ENCODE results near the gene CCDC91.

Gene CCDC91

DNA sequence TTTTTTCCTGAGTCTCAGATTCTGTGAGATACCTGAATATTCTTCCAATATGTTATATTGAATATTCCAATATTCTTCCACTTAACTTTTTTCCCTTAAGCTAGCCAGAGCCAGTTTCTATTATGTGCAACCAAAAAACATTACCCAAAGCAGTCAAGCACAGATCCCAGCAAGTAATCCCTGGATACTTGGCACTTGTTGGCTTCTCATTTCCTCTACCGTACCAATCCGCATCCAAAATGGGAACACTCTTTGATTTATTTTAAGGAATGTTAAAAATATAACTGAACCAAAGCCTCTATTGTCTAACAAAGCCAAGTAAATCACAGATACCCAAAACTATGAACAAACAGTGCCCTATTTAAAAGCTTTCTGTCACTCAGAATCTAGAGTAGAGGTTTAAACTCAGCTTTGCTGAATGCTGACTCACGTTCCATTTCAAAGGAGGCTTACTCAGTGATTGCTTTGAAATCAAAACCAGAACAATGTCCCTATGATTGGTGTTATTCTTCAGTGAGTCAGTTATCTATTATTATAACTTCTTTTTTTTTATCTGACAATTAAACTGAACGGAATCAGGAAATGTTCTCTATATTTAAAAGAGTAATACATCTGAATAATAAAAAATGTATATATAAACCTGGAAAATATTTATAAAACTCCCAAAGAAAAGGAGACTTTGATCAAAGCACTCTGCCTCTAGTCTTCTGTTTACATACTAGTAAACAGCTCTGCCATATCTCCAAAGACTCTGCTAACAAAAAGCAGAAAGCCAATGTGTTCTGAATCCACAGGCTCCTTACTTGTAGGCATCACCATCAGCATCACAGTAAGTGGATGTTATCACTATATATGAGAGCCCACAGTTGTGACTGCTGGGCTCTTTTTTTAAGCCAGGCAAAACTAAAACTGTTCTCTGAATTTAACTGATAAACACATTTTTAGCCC lies 360.8 kb downstream of the CCDC91 start:
- no peak for DNase-seq

DNA sequence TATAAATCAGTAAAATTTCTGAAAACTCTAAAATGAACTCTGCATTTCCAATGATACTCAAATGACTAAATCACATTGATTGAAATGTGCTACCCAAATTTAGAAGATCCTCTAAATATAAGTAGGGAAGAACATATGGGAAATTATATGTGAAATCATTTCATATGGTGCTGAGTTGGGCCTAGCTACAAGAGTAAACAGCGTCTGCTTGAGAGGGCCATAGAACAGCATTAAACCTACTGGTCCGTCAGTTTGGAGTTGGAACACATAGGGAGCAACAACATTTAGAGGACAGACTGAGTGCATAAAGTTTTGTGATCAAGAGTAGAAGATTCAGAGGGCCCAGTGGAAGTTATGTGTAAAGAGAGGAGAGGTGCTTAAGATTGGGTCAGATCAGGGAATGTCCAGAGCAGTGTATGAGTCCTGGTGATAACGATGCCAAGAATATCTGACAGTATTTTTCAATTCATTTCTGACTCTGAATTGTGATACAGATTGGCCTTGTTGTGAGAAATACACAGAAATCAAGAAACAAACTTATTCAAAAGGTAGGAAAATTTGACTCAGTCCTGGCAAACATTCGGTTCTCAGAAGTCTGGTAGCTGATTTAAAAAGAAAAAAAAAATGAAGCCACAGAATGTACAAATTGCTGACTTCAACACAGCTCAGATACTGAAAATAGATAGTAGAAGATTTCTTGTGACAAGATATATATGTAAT lies 362.2 kb downstream of the CCDC91 start:
- no peak for DNase-seq

DNA sequence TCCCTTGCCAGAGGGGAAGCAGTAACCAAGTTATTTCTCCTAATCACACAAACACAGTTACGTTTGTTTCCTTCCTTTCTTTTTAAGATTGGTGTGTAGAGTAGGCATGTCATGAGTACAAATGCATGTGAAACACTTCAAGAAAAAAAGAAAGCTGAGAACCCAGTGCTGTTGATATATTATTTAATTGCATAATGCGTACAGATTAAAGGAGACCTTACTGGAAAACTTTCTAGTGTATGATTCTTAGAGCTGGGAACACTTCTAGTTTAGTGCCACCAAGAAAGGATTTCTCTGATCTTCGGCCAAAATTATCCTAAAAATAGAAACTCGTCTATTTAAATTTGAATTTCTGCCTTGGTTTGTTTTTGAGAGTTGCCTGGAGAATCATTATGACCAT lies 365.5 kb downstream of the CCDC91 start:
- DNase-seq, result no peak

DNA sequence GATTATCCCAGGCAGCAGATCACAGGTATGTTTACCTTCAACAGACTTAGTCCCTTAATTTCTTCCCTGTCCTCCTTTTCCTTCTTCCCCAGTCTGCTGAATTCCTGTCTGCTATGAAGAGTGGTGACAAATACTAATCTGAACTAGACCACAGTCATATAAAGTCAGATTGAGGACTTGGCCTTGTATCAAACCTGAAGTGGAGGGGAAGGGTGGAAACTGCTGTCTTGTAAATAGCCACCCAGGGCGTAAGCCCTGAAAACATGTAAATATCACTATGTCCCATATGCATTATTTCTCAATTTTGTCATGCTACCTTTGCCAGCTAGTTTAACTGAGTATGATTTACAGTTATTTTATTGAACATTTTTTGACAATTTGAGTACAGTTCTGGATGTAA lies 368.0 kb downstream of the CCDC91 start:
- DNase-seq, result no peak

DNA sequence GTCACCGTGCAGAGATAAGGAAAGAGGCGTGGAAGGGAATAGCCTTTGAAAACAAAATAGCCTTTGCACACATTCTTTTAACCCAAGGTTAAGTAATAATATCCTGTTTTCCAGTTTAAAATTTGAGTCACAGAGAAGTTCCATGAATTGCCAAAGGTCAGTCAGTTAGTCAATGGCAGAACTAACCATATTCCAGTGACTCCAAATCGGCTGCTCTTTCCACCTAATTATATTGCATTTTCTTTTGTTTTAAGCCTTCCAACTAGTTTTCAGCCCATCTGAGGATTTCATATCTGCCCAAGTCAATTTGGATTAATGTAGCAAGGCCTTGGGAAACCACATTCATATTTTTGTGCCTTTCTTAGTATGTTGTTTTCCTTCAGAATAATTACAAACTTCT lies 373.0 kb downstream of the CCDC91 start:
- DNase-seq, result no peak

DNA sequence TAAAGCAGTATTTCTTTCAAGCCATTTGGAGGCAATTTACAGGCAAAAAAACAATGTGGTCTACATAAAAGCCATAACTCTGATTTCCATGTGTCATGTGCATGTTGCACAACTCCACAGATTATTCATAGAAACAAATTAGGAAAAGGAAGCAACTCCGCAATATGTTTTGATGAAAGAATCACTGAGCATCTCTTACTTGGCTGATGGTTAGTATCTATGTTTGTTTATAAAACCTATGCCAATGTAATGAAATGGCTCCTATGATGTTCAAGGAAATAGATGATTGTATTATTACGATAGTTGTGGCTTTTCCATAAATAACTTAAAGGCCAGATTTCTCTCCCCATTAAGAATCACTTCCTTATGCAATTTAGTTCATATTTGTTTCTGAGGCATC lies 373.7 kb downstream of the CCDC91 start:
- DNase-seq, result no peak

DNA sequence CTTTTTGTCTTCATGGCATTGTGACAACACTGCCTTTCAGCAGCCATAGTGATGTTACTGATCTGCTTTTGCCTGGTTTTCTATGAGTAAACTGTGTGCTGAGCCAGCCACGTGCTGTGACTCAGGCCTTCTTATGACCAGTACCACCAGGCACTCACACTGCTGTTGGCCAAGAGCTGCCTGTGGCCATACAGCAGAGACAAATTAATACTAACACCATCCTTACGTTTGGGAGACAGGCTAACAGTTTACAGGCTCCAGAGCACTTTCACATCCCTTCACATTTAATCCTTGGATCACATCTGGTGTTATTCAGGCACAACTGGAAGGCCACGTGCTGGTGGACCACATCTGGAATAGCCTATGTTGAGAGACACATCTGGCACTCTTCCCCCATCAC lies 377.9 kb downstream of the CCDC91 start:
- no peak for DNase-seq

DNA sequence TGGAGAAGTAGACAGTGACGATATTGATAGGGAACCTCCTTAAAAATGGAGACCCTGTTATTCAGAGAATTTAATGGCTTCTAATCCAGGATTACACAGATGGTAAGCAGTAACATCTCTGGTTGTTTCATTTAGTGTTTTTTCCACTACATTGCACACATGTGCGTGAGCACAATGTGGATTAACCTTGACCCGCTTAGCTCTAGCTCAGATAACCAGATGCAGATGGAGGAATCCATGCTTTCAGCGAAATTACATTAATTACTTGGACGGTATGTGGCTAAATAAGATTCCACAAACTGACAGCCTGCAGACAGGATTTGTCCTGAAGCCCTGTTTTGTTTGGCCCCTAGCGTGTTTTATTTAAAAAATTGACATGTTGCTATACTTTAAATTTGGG lies 378.4 kb downstream of the CCDC91 start:
- DNase-seq, result no peak

DNA sequence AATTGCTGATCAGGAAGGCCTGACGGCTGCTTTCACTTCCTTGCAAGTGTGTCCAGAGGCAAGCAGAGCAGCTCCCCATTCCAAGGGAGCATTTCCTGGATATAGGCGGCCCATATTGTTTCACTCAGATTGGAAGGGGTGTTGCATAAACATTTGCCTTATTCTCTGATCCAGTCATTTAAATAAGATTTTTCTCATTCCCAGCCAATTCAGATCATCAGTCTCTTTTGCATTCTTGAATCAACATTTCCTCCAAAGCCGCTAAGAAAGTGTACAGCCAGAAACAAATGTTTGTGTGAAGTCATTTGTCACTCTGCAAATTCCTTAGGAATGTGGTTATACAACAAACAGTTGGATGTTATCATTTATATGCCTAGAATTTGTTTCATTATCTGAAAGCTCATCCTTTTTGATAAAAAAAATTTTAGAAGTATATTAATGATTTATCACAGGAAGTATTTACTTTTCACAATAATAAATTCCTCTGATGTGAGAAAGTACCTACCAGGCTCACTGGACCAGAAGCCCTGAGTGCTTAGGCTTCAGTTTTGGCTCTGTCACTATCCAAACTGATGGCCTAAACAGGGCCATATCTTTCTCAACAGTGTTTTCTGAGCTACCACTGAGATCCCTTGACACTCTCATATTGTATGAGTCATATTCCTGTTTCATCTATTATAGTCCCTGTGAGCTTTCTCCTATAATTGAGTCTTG lies 379.6 kb downstream of the CCDC91 start:
- no peak for DNase-seq

DNA sequence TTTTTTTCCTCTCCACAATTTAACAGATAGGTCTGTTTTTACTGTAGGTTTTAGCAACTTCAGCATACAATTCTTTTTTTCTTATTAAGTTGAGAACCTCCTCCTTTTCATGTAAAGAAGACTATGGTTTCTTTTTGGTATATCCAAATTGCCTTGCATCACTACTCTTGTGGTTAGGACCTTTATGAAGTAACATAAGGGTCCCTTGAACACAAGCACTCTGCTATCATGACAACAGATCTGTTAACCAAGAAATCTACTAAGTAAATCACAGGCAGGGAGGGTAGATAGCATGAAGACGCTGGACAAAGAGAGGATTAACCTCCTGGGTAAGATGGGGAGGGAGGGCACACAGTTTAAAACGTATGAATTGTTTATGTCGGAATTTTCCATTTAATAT lies 380.6 kb downstream of the CCDC91 start:
- no peak for DNase-seq

DNA sequence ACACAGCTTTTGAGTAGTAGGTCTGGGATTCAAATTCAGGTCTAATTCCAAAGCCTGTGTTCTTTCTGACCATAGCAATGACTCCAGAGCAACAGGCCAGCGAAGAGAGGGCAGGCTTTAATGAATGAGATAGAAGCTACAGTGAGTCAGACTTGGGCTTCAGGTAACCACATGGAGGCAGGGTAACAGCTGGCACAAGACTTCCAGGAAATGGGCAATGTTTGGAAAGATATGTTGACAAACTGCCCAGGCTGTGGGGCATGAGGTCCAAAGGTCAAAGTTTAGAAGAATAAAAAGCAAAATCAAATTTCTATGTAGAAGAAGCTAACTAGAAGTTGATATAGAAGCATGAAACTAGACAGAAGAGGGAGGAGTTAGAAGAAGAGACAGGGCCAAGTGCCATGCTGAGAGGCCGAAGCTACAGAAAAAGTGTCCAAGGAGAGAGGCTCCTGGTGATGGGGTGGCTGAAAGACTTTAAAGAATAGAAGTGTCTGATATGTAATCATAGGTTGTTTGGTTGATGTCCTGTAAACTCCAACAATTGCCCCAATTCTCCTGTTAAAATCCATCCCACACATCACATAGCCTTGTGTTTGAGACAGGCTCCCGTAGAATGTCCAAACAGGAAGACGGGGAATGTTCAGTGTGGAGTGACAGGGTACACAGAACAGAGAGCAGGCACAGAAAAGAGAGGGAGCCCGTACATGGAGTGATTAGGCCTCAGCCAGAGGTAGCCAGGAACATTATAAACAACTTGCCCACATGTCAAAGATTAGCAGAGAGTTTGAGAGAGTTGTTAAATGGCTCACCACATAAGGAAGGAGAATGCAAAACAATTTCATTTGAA lies 384.7 kb downstream of the CCDC91 start:
- DNase-seq, result no peak

DNA sequence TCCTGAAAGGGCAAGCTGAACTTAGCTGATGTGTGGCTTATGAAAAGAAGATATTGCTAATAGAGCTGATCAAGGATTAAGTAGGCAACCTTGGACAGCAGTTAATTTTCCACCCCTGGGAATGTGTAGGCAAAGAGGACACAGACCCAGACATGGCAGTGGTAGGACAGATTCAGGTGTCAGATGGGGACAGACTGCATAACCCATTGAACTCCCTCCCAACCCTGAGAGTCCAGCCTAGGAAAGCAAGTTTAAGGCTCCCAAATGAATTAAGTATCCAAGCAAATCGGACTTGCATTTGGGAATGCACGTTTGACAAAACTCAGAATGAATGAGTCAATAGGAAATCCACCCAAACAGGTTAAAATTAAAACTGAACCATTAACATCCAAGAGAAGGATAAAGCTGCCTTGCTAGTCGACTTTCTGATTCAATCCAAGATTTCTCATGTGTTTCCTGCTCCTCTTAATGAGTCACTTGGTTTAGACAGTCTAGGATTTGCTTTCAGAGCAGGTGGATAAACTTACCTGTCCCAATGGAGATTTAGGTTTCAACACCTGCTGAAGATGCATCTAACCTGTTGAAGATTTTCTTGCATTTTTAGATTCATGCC lies 385.4 kb downstream of the CCDC91 start:
- no peak for DNase-seq

DNA sequence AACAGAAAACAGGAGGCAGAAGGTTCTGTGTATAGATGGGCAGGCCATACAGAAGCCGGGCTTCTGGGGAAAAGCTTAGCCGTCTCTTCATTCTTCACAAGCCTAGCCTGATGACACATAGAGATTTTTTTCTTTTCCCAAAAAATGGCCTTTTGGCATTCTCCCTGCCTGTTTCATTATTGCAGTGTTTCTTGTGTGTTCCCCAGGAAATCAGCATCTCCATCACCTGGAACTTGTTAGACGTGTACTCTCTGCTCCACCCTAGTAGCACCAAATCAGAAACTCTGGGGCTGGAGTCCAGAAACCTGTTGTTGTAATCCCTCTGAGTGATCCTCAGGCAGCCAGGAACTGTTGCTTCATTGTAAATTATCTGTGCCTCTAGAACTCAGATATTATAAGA lies 388.1 kb downstream of the CCDC91 start:
- DNase-seq, result no peak

DNA sequence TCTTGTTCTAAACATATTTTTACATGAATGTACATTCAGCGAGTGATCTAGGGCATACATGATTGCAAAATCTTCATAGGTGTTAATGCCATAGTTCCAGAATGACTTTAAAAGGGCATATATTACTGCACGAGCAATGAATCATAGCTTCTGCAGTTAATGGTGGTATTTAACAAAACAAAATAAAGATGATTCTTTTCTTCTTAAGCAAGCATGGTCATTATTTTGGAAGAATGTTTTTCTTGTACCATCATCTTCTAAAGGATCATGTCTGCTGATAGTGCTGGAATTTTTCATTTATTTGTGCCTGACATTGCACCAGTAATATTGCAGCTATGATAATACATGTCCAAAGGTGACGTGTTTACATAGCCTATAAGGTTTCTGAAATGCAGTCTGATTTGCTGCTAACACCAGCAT lies 388.6 kb downstream of the CCDC91 start:
- DNase-seq, result no peak

DNA sequence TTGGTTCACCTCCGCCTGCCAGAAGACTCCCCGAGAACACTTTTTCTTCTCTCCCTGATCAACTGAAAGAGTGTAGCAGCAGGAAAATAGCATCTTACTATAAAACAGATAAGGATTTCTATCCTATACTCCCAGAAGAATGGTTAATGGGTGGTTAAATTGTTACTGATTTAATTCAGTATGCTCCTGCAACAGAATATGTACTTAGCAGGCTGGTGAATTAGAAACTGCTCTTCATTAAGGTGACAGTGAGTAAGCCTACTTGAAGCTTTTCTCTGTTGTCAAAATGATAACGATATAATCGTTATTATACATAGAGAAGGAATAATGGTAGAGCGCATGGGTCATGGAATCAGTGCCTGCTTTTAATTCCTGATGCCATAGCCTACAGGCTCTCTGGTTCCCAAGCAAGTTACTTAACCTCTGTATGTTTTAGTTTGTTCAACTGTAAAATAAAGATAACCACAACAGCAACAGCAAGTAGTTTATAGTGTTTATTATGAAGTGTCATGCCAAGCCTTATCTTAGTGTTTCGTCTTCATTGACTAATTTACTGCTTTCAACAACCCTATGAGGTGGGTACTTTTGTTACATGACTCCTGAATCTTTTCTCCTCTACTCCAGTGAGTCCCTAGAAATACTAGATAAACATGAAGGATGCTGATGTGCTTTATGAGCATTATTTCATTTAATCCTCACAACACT lies 392.6 kb downstream of the CCDC91 start:
- DNase-seq, result no peak

DNA sequence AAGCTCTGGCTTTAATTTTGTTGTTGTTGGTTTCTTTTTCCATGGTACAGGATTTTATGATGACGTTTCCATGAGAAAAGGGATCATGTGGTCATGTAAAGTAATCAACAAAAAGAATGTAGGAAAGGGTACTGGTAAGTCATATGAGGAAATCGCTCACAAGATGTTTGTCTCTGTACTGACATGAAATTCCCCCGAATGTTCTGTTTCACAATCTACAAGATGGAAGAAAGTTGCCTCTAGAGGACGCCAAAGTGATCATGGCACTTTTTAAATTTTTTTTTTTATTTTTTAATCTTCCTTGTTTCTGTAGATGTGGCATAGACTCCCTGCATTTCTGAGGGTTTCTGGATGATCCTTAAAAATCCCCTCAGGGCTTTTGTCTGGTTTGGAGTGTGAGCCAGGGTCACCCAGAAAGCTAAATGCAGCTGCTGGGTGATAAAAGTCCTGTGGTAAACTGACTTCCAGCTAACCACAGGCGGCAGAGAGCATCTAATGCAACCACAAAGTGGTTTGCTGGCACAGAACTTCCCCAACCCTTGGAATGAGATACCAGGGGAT lies 393.5 kb downstream of the CCDC91 start:
- no peak for DNase-seq

DNA sequence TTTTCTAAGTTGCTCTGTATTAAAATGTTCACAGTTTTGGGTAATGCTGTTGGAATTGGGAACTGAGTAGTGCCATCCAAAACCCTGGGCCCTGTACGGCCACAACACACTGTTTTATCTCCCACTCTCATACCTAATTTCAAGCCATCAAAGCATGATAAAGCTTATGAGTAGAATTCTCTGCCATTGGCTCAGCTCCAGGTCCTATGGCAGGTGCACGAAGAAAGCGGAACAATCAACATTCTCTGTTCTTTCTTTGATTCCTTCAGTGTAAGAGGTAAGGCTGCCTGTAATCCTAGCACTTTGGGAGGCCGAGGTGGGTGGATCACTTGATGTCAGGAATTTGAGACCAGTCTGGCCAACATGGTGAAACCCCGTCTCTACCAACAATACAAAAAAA lies 394.9 kb downstream of the CCDC91 start:
- no peak for DNase-seq

DNA sequence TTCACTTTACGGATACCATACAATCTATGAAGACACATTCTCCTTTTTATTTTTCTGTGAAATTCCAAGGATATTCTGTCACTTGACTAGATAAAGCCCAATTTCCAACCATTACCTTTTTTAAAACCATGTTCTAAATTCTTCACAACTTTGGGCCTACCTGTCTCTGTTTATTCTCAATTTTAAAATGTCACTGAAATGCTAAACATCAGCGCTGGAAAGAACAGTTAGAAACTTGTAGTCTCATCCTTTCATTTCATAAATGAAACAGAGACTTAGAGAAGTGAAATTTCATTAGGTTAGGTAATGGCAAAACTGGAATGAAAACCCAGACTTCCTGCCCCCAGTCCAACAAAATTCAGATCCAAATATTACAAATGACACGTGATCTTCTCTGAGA lies 396.2 kb downstream of the CCDC91 start:
- DNase-seq, result no peak

DNA sequence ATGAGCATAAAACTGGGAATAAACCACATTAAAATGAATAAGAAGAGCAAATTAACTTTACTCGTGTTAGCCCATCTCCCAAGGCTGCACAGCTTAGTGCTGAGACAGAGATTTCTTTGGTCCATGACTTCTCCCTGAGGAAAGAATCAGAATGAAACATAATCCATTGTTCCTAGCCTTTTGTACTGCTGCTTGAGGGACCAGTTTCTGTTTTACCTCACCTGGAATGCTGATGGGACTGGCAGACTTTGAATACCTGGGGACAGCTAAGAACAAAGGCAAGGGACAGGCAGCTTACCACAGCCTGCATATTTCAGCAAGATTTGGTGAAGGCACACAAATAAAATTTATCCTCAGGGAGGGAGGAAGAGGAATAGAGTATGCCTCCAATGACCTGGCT lies 401.6 kb downstream of the CCDC91 start:
- no peak for DNase-seq
